ENCODE data around the gene CNBD2.
A peak's percentile ranks its signal among the peaks of the same experiment; 100 is the strongest.
"Not testable (repeated sequence)": the region's sequence is repeated elsewhere in the genome, so short reads cannot be mapped to it uniquely, and the experiment has no call there.

Gene CNBD2

DNA sequence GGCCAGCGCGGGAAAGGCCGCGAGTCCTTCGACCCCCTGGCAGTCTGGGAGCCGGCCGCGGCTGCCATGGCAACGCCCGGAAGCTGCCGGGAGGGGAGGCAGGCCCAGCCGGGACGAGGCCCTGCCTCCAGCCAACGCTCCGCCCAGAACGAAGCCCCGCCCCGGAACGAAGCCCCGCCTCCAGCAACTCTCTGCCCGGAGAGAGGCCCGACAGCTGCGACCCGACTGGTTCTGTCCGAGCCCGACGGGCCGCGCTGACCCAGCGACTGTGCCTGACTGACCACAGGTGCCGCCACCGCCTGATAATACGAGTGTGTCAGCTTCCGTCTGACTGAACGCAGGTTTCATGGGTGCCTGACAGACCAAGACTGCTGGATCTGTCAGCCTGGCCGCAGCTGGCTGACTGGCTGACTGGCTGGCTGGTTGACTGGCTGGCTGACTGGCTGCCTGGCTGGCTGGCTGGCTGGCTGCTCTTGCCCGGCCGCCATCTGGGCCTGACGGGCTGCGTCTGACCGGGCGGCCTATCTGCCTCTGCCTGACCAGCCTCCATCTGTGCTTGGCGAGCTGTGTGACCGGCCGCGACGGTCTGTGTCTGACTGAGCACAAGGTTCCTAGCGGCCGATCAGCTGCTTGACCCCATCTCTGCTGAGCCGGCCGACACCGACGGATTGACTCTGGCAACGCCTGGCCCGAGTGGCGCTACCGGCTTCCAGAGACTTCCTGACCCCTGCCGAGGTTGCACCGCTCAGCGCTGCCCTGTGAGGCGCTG lies 96.5 kb downstream of the CNBD2 start:
- peak; percentile 70 for DNase-seq

DNA sequence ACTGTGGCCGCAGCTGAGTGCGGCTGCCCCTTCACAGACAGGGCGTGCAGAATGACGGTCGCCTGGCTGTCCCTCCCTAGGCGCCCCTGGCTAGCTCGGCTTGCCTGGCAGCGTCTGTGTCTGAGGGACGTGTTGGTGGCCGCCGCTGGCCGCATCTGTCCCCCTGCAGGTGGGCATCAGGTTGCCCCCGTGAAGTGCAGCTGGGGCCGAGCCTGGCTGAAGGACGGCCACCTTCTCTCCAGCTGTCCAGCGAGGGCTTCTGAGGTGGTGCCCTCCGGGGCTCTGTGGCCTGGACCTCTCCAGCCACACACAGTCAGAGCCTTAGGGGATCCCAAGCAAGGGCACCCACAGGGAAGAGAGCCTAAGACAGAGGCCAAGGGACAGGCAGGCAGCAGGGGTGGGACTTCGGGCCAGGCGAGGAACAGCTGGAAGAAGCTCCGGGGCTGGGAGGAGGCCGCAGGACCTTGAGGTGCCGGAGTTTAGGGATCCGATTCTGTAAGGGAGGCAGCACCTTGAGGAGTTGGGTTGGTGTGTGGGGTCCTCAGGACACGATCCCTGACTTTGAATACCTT lies 97.1 kb downstream of the CNBD2 start:
- no peak for DNase-seq

DNA sequence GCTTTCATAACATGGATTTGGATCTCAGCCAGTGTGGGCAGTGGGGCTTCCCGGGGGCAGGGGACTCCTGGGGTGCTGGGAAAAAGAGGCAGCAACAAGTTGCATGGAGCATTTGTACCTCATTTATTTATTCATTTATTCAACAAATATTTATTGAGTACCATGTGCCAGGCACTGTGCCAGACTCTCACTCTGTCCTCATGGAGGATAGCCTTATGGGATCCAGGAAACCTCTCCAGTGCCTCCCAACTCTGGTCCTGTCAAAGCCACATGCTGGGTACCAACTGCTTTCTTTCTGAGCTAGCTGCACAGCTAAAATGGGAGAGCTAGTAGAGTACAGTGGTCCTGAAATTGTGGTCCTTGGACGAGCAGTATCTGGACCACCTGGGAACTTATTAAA lies 98.4 kb downstream of the CNBD2 start:
- DNase-seq, result no peak

DNA sequence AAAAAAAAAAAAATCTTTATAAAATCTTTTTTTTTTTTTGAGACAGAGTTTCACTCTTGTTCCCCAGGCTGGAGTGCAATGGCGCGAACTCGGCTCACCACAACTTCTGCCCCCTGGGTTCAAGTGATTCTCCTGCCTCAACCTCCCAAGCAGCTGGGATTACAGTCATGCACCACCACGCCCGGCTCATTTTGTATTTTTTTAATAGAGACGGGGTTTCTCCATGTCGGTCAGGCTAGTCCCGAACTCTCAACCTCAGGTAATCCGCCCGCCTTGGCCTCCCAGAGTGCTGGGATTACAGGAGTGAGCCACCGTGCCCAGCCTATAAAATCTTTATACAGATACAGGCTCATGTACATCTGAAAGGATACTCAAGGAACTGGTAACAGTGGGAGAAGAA lies 100.1 kb downstream of the CNBD2 start:
- DNase-seq, result not testable (repeated sequence)

DNA sequence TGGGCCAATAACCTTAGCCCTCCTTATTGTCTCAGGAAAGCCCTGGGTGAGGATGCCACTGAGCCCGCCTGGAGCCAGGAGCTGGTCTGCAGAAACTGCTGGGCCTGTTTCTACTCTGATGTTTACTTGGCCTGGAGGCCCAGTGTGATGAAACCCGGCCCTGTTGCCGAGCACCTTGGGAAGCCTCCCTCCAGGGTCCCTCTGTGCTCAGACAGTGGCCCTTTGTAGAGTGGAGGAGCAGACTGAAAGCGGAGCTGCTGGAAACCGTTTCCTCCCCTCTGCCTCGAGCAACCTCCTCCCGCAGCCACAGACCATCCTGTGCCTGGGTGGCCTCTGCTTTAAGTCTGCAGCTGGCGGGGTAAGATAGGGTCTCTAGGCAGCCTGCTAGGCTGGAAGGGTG lies 102.1 kb downstream of the CNBD2 start:
- DNase-seq, result no peak

DNA sequence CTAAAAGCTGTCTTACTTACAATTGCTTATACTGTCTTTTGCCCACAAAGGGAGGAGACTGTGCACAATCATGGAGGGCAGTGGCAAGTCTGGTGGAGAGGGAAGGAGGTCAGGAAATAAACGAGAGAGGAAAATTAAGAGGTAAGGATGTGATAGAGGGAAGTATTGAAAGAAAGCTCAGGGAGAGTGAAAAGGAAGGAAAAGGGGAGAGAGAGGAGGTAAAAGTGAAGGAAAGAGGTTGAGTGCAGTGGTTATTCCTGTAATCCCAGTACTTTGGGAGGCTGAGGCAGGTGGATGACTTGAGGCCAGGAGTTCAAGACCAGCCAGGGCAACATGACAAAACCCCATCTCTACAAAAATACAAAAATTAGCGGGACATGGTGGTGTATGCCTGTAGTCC lies 103.5 kb downstream of the CNBD2 start:
- no peak for DNase-seq

DNA sequence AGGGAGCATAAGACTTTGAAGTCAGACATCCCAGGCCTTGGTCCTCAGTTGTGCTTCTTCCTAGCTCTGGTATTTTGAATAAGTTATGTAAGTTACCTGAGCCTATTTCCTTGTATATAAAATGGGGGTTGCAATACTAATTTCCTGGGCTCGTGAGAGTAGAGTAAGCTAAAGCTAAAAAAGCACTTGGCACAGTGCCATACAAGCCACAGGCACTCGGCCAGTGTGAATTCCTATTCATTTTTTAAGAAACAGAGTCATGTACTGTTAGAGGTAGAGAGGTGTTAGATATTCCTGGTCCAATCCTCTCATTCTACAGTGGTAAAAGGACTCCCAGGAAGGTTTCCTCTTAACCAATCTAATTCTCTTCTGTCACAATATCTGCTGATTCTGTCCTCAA lies 106.6 kb downstream of the CNBD2 start:
- DNase-seq, result no peak

DNA sequence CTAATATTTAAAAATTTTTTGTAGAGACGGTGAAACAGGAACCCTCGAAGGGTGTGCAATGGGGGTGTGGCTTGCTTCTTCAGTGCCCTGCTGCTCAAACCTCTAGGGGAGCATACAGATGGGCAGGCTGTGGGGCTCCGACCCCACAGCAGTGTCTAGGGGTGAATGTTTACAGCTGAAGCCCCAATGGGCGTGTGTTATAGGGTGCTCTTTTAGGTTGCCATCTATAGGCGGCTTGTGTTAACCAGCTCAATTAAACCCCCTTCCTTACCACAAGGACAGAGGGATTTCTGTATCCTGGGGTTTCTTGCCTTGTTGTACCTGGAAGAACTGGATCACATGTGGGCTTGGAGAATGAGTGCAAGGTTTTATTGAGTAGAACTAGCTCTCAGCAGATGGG lies 109.4 kb downstream of the CNBD2 start:
- not testable (repeated sequence) for DNase-seq

DNA sequence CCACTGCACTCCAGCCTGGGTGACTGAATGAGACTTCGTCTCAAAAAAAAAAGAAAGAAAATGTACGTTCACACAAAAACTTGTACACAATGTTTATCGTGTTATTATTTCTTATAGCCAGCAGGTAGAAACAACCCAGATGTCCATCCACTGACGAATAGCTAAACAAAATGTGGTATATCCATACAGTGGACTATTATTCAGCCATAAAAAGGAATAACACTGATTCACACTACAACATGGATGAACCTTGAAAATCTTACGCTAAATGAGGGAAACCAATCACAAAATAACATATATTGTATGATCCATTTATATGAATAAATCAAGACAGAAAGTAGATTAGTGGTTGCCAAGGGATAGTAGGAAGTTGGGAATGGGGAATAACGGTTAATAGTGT lies 111.1 kb downstream of the CNBD2 start:
- DNase-seq, result no peak

DNA sequence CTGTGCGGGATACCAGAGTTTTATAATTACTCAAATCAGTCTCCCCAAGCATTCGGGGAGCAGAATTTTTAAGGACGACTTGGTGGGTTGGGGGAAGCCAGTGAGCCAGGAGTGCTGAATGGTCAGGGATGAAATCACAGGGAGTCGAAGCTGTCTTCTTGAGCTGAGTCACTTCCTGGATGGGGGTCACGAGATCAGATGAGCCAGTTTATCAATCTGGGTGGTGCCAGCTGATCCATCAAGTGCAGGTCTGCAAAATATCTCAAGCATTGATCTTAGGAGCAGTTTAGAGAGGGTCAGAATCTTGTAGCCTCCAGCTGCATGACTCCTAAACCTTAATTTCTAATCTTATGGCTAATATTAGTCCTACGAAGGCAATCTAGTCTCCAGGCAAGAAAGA lies 111.6 kb downstream of the CNBD2 start:
- DNase-seq, result not testable (repeated sequence)
